DMS114 treated with DMSO at 0.1 percent for 48 hours (cell line): ENCODE measurements around the gene CDS1.
"Not testable (repeated sequence)": the region's sequence is repeated elsewhere in the genome, so short reads cannot be mapped to it uniquely, and the experiment has no call there.

Experiments
- DNase-seq: peaks from one replicate; lab custom pipeline; 2025; ENCODE audit not compliant: unreplicated experiment; lab: John Stamatoyannopoulos, UW

CDS1 gene

DNA sequence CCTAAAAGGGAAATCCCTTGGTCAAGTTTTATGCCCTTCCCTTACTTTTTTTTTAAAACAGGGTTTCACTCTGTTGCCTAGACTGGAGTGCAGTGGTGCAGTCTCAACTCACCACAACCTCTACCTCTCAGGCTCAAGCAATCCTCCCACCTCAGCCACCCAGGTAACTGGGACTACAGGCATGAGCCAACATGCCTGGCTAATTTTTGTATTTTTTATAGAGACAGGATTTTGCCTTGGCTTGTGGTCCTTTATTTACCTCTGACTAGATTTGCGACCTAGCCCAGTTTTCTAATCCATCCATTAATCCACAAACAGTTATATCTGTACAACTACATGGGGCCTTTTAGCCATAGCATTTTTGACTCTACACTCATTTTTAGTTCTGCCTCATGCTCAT is 23.7 kb downstream of the CDS1 start:
- no peak for DNase-seq

DNA sequence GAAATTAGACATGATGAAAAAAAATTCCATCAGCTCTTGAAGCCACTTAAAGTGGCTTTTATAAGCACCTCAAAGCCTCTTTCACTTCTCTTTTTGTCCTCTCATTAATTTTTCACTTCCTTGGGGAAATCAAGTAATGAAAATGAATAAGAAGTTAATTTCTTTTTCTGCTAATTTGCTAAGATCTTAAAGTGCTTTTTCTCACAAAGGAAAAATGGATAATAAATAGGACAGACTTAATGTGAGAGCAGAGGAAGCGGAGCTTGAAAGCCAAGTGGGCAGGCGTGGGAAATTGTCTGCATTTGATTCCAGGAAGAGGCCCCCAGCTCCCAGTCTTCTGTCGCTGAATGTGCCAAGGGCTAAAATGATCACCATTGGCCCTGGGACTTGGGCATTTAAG is 28.6 kb downstream of the CDS1 start:
- no peak for DNase-seq

DNA sequence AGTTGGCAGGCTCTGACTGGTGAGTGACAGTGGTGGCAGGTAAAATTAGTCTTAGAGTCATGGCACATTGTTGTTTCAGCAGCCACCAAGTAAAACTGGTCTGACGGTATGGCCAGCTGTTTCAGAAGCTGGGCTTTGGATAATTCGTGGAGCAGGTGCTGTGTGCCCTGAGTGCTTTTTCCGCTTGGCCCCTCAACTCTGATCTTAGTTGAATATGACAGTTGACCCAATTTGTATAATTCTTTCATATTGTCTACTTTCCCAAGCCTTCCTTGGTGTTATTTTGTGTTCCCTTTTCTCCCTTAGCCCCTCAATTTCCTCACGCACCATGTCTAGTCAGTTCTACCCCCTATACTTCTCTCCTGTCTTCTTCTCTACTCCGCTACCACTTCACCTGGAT is 32.0 kb downstream of the CDS1 start:
- DNase-seq, result no peak

DNA sequence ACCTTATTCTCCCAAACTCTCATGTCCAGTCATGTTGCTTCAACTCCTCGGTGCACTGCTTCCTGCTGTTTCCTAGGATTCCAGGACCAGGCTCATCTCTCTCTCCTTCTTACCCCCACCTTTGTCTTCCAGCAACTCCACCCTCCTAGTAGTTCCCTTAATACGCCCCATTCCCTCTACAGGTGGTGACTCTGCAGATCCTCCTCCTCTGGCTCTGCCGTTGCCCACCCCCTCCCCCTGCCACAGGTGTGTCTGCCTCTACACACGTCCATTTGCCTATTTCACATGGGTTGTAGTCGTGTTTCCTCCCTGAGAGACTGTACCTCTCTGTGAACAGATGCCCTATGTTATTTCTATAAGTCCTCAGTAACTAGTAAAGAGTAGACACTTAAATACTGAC is 32.4 kb downstream of the CDS1 start:
- DNase-seq, result no peak

DNA sequence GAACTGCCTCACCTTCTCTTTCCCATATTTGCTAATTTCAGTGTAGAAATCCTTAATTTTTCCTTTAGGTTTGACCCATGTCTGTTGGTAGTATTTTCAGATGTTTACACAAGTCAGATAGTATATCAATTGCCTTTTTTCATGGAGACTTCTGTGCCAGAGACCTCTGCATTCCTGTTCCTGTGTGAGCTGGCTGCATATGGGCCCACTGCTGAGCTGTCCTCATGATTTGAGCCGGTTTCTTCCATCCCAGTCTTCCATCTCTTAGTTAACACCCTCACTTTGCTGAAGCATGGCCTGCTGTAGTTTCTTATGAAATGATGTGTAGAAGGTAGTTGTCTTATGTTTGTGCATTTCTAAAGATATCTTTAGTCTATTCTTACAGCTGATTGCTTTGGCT is 40.0 kb downstream of the CDS1 start:
- DNase-seq, result no peak

DNA sequence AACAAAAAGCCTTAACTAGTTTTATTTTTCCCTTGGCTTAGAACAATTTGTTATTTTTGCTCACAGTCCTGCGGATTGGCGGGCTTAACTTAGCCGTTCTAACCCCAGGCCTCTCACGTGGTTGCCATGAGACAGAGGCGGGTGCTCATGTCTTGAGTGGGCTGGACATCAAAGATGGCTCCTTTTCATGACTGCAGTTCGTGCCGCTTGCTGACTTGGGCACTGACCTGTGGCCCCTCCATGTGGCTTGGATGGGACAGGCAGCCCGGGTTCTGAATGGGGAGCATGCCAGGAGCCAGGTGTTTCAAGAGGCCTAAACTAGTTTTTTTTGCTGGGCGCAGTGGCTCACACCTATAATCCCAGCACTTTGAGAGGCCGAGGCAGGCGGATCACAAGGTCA is 40.7 kb downstream of the CDS1 start:
- DNase-seq, result no peak

DNA sequence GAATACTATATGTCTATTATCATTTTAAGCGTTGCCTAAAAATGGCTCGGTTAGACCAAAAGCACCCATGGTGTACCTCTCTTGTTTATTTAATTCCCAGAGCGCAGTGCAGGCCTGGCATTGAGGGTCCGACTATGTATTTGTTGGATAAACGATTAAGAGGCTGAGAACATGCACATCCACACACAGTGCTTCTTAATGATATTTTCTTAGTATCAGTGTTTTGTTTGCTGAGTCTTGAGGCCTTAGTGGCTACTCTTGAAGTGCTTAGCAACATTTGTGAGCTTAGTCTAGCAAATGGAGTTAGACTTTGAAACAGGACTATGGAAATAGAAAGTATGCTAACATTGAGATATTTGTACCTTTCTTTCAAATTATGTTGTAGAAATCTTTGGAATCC is 43.7 kb downstream of the CDS1 start:
- no peak for DNase-seq

DNA sequence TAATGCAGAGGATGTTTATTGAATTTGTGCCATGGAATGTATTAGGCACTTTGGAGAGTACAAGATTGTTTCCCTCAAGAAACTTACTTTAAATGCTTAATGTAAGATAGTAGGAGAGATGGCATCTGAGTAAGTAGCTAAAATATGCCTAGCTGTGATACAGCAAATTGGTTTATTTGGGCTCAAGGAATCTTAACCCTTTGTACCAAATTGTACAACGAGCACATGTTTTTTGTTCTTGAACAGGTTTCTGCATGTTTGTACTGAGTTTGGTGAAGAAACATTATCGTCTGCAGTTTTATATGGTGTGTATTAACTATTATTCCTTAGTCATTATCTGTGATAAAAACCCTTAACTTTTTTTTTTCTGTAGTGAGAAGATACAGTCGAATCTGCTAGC is 48.6 kb downstream of the CDS1 start:
- no peak for DNase-seq

DNA sequence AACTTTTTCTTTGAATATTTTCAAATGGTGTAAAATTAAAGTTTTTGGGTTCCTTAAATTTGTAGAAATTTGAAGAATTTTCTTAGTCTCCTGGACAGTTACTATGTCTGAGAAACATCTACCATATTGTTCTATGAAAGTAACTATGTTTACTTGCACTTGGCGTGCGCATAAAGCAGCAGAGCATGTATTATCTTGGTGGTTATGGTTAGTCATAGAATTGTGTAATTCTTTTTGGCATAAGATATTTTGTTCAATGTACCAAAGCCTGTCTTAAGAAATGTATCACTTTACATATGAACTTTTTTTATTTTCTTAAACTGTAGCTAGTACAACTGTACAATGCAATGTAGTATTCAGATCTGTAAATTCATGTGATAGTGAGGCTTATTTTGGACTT is 49.2 kb downstream of the CDS1 start:
- no peak for DNase-seq

DNA sequence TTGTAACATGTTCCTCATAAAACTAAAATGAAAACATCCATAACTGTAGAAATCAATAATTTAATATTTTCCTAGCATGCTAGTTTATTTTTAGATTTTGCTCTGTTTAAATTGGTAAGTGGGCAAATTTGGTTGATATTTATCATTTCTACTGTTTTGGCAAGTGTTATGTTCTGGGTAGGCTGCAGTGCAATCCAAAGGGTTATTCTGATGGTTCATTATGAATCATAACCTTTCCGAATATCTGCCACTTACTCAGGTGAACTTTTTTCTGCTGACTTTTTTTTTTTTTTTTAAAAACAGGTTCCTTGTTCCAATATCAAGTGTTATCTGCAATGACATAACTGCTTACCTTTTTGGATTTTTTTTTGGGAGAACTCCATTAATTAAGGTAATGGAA is 52.0 kb downstream of the CDS1 start:
- DNase-seq, result no peak

DNA sequence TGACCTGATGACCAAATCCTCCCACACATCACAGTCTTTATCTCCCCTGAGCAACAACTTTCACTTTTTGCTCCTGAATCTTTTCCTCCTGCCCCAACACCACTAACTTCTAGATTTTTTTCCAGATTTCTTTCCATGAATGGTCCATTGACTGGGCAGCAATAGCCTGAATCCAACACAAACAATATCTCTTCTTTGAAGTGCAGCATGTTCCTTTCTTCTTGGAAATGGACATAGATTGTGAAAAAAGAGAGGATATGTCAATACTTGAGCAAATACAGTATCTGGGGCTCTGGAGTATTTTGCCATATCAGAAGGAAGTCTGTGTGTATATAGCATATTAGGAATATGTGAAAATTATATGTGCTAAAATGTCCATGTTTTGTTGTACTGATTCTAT is 55.2 kb downstream of the CDS1 start:
- DNase-seq, result no peak

DNA sequence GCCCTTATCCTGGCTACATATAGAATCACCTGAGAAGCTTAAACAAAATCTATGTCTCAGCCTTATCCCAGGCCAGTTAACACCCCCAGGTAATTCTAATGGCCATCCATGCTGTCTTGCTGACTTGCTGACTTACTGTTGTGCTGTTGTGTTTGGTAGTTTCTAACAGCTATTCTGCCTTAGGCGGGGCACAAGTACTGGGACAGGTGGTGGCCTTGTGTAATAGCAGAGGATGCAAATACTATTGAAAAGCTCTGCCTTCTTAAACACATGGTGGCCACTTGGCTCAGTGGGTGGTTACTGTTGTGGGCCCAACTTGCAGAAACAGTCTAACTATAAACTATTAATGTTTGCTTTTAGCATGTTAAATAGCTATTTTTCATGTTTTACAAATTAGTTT is 56.2 kb downstream of the CDS1 start:
- DNase-seq, result no peak

DNA sequence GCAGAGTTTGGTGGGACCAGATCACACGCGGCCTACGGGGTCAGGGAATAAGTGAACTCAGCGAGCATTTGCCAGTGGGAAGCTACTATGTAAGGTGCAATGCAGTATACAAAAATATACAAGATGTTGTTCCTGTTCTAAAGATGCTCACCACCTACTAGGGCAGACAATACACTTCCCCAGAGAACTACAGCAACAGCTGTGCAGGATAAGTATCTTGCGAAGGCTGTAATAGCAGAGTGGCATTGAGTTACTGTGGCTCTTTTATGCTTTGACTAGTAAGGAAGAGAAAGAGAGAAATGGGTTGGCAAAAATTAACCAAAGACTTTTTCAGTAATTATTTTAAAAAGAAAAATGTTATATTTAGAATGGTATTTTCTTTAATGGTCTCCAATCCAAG is 61.2 kb downstream of the CDS1 start:
- DNase-seq, result no peak

DNA sequence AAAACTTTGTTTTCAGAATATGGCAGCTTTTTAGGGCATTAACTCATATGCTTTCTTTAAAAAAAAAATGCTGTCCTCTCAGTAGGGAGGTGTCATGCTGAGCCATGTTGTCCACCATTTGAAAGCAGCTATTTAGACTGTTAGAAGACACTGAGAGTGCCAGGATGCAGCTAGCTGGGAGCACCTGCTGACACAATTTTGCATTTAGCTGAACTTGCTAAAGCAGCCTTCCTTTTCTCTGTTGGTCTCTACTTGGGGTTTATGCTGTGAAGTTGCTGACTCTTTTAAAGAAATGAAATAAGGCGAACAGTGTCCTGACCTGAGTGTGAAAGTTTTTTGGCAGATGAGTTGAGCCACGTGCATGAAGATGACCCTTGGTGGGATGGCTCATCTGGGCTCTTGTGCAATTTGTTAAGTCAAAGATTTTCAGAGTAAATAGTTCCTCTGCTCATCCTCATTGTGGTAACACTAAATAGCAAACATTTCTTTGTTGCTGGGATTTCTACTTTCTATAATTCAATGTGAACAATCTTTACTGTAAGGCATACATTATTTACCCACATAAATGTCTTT is 64.5 kb downstream of the CDS1 start:
- DNase-seq, result no peak

DNA sequence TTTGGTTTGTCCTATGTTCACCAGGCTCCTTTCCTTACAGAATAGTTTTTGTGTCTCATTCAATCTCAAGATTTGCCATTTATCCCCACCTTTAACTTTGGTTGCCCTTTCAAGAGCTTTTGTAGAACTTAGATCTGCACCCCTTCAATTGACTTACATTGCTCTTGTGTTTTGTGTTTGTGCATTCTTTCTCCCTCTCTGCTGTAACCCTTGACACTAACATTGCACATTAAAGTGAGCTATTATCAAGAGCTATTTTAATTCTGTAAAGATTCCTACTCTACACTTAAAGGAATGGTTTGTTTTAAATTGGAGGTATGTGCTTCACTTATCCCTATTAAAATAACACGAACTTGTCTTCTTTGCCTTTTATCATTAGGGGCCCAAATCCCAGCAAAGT is 65.3 kb downstream of the CDS1 start:
- no peak for DNase-seq

DNA sequence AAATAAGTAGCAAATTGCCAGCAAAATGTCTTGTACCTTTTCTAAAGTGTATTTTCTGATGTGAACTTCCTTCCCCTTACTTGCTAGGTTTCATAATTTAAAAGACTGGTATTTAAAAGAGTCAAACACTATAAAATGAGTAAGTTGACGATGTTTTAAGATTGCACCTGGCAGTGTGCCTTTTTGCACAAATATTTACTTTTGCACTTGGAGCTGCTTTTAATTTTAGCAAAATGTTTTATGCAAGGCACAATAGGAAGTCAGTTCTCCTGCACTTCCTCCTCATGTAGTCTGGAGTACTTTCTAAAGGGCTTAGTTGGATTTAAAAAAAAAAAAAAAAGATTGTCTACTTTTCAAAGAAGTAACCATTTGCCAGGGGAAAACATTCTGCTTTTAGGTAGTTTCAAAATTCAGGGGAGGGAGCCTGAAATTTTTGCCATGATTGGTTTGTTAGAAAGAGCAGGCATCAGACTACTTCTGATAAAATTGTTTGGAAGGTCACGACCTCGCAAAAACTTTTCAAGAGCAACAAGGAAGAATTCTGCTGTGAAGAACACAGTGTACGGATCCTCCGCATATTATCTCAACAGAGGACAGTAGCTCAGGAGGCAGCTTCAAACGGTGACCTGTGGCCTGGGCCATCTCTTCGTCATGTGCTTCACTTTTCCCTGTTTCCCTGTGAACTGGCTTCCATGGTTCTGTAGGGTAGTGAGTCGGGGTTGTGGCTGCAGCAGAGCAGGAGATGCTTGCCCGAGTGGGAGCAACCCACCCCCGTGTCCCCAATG is 66.1 kb downstream of the CDS1 start:
- no peak for DNase-seq

DNA sequence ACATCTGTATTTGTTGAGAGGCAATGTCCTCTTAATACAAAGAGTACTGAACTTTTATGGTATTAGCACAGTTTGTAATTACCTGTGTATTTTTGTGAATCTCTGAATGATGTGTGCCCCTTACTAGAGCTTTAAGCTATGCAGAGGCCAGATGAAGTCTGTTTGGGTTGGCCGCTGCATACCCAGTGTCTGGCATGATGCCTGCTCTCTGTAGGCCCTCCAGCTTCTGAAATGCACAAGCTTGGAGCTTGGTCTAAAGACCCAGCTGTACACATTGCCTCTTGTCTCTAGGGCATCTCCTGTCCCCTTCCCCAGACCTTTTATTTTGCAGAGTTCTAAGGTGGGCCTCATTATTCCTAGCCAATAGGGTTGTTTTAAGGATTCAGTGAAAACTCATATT is 68.6 kb downstream of the CDS1 start:
- no peak for DNase-seq

DNA sequence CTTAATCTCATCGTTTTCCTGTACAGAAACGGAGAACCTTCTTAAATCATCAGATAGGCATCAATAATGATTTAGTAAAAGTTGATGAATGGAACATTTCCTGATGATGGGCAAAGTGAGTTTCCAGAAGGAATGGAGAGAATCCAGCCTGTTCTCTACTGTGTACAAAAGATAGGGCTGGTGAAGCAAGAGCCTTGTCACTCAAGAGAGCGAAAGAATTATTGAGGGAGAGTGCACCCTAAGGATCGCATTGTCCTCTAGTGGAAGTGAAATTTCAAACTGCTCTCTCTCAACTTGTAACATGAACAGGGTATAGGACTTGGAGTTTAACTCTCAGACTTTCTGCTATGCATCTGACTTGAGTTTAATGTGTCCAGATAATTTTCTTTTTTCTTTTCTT is 69.6 kb downstream of the CDS1 start:
- no peak for DNase-seq

DNA sequence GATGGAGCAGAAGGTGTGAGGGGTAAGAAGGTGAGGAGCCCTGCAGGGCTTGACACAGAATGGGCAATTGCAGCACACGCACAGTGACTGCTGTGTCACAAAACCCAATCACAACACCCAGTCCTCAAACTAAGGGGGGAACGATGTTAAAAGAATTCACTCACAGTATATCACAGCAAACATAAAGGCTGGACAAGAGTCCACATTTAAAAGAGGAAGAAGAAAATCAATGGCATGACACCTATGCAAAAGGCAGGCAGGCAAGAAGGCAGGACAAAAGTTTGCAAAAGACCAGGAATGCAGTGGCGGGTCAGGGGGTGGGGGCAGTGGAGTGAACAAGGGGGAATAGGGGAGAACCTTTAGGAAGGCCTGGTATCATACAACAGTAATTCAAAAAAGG is 77.7 kb downstream of the CDS1 start:
- no peak for DNase-seq

DNA sequence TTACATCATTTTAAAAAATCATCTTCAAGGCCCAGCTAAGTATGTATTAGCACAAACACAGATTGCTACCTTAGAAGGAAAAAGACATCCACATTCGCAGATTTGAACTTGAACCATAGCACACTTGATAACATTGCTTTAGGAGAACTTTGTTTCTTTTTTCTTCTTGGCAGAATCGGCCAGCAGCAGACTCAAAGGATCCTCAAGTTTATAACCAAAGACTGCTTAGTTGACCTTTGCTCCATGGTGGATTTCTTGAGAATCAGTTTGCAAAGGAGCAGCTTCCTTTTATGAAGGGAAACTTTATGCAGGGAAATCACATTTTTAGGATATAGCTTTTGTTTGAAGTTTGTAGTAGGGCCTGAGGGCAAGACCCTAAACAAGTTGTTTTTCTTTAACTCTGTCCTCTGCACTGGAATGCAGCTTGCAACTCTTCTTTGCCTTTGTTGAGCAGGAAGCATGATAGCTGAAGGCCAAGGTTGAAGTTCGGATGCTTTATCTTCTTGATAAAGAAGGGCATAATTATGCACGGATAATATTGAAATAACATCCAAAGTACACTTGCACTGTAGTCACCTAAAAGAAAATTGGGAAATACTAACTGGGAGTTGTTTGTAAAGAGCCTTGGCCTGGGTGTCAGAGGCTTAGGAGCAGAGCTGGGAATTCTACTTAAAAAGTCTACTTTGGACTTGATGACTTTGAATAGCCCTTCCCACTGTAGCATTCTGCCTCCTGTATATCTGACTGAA is 78.4 kb downstream of the CDS1 start:
- no peak for DNase-seq

DNA sequence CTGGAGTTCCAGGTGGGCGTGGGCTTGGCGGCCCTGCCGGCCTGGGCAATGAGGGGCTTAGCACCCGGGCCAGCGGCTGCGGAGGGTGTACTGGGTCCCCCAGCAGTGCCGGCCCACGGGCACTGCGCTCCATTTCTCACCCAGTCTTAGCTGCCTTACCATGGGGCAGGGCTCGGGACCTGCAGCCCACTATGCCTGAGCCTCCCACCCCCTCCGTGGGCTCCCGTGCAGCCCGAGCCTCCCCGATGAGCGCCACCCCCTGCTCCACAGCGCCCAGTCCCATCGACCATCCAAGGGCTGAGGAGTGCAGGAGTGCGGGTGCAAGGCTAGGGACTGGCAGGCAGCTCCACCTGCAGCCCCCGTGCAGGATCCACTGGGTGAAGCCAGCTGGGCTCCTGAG is 81.8 kb downstream of the CDS1 start:
- not testable (repeated sequence) for DNase-seq

DNA sequence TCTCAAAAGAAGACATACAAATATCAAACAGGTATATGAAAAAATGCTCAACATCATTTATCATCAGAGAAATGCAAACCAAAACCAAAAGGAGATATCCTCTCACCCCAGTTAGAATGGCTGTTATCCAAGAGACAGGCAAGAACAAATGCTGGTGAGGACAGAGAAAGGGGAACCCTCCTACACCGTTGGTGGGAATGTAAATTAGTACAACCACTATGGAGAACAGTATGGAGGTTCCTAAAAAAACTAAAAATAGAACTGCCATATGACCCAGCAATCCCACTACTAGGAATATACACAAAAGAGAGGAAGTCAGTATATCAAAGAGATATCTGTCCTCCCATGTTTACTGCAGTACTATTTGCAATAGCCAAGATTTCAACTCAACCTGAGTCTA is 83.5 kb downstream of the CDS1 start:
- DNase-seq, result no peak
